Right lobe of liver (tissue), 6 donors: ENCODE measurements around the gene MYO15A. TPM values are rescaled to one million over a fixed set of nuclear protein-coding genes. Genes with fewer than 3 reads are reported as not detected.

Experiments used
- ATAC-seq, 4 donors: fragments of 200-7000 bp; cut with Tn5 transposase; one replicate each; pipeline ENCODE4 v1.9.1; 2020; ENCODE audit warnings: mild to moderate bottlenecking in 4 of 4, moderate library complexity in 4 of 4
- DNase-seq, 3 donors: peaks; one replicate each; pipeline ENCODE4 v3.0.0-alpha.2; 2020
- H3K27ac ChIP-seq, 3 donors: fragments of 200-600 bp; one replicate each; pipeline ENCODE4 v1.8.0; 2022
- H3K27me3 ChIP-seq, 2 donors: fragments of 200-600 bp; one replicate each; pipeline ENCODE4 v1.8.0; 2022
- H3K36me3 ChIP-seq, 4 donors: fragments of 200-600 bp; sonication (generic) in 1 of 4; one replicate each; pipeline versions ENCODE4 v1.5.1 to v1.8.0; 2017 to 2022; ENCODE audit warnings: control low read depth in 1 of 4
- H3K4me1 ChIP-seq, 4 donors: fragments of 200-600 bp; sonication (generic) in 1 of 4; one replicate each; pipeline versions ENCODE4 v1.5.1 to v1.8.0; 2017 to 2022; ENCODE audit warnings: control low read depth in 1 of 4
- H3K4me3 ChIP-seq, 3 donors: fragments of 200-600 bp; one replicate each; pipeline ENCODE4 v1.8.0; 2022
- H3K9me3 ChIP-seq, 4 donors: fragments of 200-600 bp; sonication (generic) in 1 of 4; one replicate each; pipeline versions ENCODE4 v1.5.1 to v1.8.0; 2017 to 2022; ENCODE audit warnings: control low read depth in 1 of 4
- CTCF ChIP-seq, 4 donors: fragments of 200-600 bp in 3 of 4; fragments of 450-650 bp in 1 of 4; IDR thresholded peaks; one replicate each; pipeline versions ENCODE4 v1.5.1 to v1.8.0; 2016 to 2022; ENCODE audit warnings: antibody characterized with exemption in 4 of 4, mild to moderate bottlenecking in 2 of 4
- POLR2A ChIP-seq: fragments of 450-650 bp; IDR thresholded peaks from one replicate; pipeline ENCODE4 v1.6.1; 2017; ENCODE audit warnings: antibody characterized with exemption, mild to moderate bottlenecking
- WGBS: methylation state at CpG from one replicate; pipeline ENCODE4 v1.1.6; 2018; ENCODE audit warnings: low coverage, low lambda C conversion rate; ENCODE audit not compliant: insufficient coverage; ENCODE audit errors: missing lambda C conversion rate; 5-methylcytosine and 5-hydroxymethylcytosine counted together
- intact Hi-C, 2 donors: fragments of 100-400 bp; cut with DNase I; formaldehyde crosslinking; loops; one replicate each; pipeline versions ENCODE4 v1.11.2 to v1.14.1; 2022
- total RNA-seq, 6 experiments: library from RNA; depleted of rRNA in 2 of 6; stranded (reverse); fragments of >200 nt in 2 of 6; fragmentation: NEBNext Ultra II Directional in 3 of 6; extraction: Animal tissue kit (Norgen Biotek cat#: 25700) in 3 of 6; gene quantifications; one replicate each; pipeline versions ENCODE4 v1.1.0 to v1.2.4, GENCODE V29; 2016 to 2023
- donor health status: DM: no; HTN: yes; CAD: no.
- donor health status: DM: no; HTN: no; CAD: no.
- donor health status: DM: no; HTN: no; CAD: no.
- donor health status: DM: no; HTN: yes; CAD: no.
- donor health status: DM: no; HTN: yes; CAD: no.

The MYO15A gene
- total RNA-seq, 6 experiments from 2014 or later, result 0.19 to 6.2 (median 1.5) TPM

- no peaks in the 10 kb centered on the region for H3K9me3 ChIP-seq
- peaks cover 0 to 13% (median 0%) of the 10 kb centered on the region in 4 donors for H3K4me1 ChIP-seq
- ATAC-seq (peak; percentile 98 to 99 (median 98)), DNase-seq (peak; percentile 91 to 93 (median 93))
- H3K36me3 ChIP-seq, result peaks cover 0 to 4% (median 0%) of the 10 kb centered on the region in 4 donors
- 0% methylated on average over 18 of the region's 52 CpGs for WGBS
- peak within 1 kb of the TSS; percentile 52 to 67 (median 64) for H3K27ac ChIP-seq
- intact Hi-C loops, result no loop called here
- no peaks in the 10 kb centered on the region for H3K27me3 ChIP-seq
- TF ChIP-seq CTCF (IDR thresholded peaks at IDR 0.05) (peak in 1 of 4 donors; percentile 23), POLR2A (no peak)
- peak within 1 kb of the TSS; percentile 77 to 96 (median 83) for H3K4me3 ChIP-seq
Measured at GRCh38 chr17:18087610-18088491, 20.7 kb upstream of the MYO15A start, which contains the start of gene DRG2. DRG2 (plus strand) TSS chr17:18087948; CDS start chr17:18088024, 76 bp downstream.

- intact Hi-C loops, result no loop called here
- no peaks in the 10 kb centered on the region for H3K9me3 ChIP-seq
- H3K27ac ChIP-seq, result no peak overlapping the region
- TF ChIP-seq CTCF (IDR thresholded peaks at IDR 0.05), result no peak
- peaks cover 0 to 13% (median 0%) of the 10 kb centered on the region in 4 donors for H3K4me1 ChIP-seq
- peaks cover 0 to 11% (median 4%) of the 10 kb centered on the region in 4 donors for H3K36me3 ChIP-seq
- 100% methylated on average over 2 of the region's 2 CpGs for WGBS
- ATAC-seq (no peak), DNase-seq (no peak)
- H3K4me3 ChIP-seq, result no peak overlapping the region
- H3K27me3 ChIP-seq, result no peaks in the 10 kb centered on the region
Measured at GRCh38 chr17:18089613-18090012, 18.9 kb upstream of the MYO15A start.

GRCh38 chr17:18093616-18094408 is 14.7 kb upstream of the MYO15A start:
- no peak for TF ChIP-seq POLR2A
- peak in 3 of 4 donors; percentile 29 to 46 (median 46) for TF ChIP-seq CTCF (IDR thresholded peaks at IDR 0.05)

GRCh38 chr17:18094409-18094807 is 14.1 kb upstream of the MYO15A start:
- H3K4me1 ChIP-seq, result no peaks in the 10 kb centered on the region
- H3K27me3 ChIP-seq, result no peaks in the 10 kb centered on the region
- H3K9me3 ChIP-seq, result no peaks in the 10 kb centered on the region
- intact Hi-C loops, result no loop called here
- TF ChIP-seq CTCF (IDR thresholded peaks at IDR 0.05) (no peak), POLR2A (no peak)
- ATAC-seq, result peak in 1 of 4 donors; percentile 6
- no peak overlapping the region for H3K27ac ChIP-seq
- peaks cover 0 to 38% (median 11%) of the 10 kb centered on the region in 4 donors for H3K36me3 ChIP-seq
- WGBS, result 100% methylated on average over 8 of the region's 10 CpGs
- no peak overlapping the region for H3K4me3 ChIP-seq
- no peak for DNase-seq

More at GRCh38 chr17:18093616-18094408, 14.7 kb upstream of the MYO15A start:
- 69% methylated on average over 5 of the region's 15 CpGs for WGBS
- Histone ChIP-seq H3K27ac (no peak overlapping the region), H3K4me1 (peaks cover 0 to 2% (median 0%) of the 10 kb centered on the region in 4 donors), H3K36me3 (peaks cover 0 to 34% (median 9%) of the 10 kb centered on the region in 4 donors), H3K27me3 (no peaks in the 10 kb centered on the region), H3K9me3 (no peaks in the 10 kb centered on the region), H3K4me3 (no peak overlapping the region)
- peak in 1 of 3 donors; percentile 73 for DNase-seq
- intact Hi-C loops, result no loop called here
- ATAC-seq, result peak; percentile 41 to 80 (median 66)
